ENCODE measurements around the gene USP25. TPM values are rescaled to one million over a fixed set of nuclear protein-coding genes. Genes with fewer than 3 reads are reported as not detected.
A peak's percentile ranks its signal among the peaks of the same experiment; 100 is the strongest.

USP25 gene
- total and polyA plus RNA-seq, 2 experiments from 2014 or later: 23.5 to 39.0 TPM

- TF ChIP-seq CTCF (IDR thresholded peaks at IDR 0.05; ENCODE audit: low read depth, low read length): no peak
- H3K4me1 ChIP-seq (ENCODE audit: low read depth): peaks cover 8% of the 10 kb centered on the region
- DNase-seq (ENCODE audit: low read depth in 1 of 2, low spot score in 1 of 2): no peak
- H3K27ac ChIP-seq: no peak overlapping the region
- H3K4me3 ChIP-seq: no peak overlapping the region
- H3K27me3 ChIP-seq: no peaks in the 10 kb centered on the region
- H3K9me3 ChIP-seq (ENCODE audit: low read depth): no peaks in the 10 kb centered on the region
- H3K36me3 ChIP-seq: peaks cover 6% of the 10 kb centered on the region
These were observed 38.3 kb downstream of the USP25 start for GRCh38 chr21:15768045-15768601.

- H3K27me3 ChIP-seq: no peaks in the 10 kb centered on the region
- H3K36me3 ChIP-seq: peaks cover 6% of the 10 kb centered on the region
- H3K4me1 ChIP-seq (ENCODE audit: low read depth): peaks cover 8% of the 10 kb centered on the region
- no peaks in the 10 kb centered on the region for H3K9me3 ChIP-seq (ENCODE audit: low read depth)
- no peak for TF ChIP-seq CTCF (IDR thresholded peaks at IDR 0.05; ENCODE audit: low read depth, low read length)
- DNase-seq (ENCODE audit: low read depth in 1 of 2, low spot score in 1 of 2): no peak
- no peak overlapping the region for H3K27ac ChIP-seq
- no peak overlapping the region for H3K4me3 ChIP-seq
These were observed 39.1 kb downstream of the USP25 start for GRCh38 chr21:15768853-15769252.

- Histone ChIP-seq H3K9me3 (ENCODE audit: low read depth) (no peaks in the 10 kb centered on the region), H3K4me1 (ENCODE audit: low read depth) (peaks cover 8% of the 10 kb centered on the region), H3K27me3 (no peaks in the 10 kb centered on the region), H3K27ac (no peak overlapping the region), H3K4me3 (no peak overlapping the region), H3K36me3 (peaks cover 6% of the 10 kb centered on the region)
- no peak for TF ChIP-seq CTCF (IDR thresholded peaks at IDR 0.05; ENCODE audit: low read depth, low read length)
- DNase-seq (ENCODE audit: low read depth in 1 of 2, low spot score in 1 of 2): no peak
These were observed 41.5 kb downstream of the USP25 start for GRCh38 chr21:15771311-15771710.

- Histone ChIP-seq H3K9me3 (ENCODE audit: low read depth) (no peaks in the 10 kb centered on the region), H3K27ac (no peak overlapping the region), H3K36me3 (peaks cover 6% of the 10 kb centered on the region), H3K4me1 (ENCODE audit: low read depth) (no peaks in the 10 kb centered on the region), H3K27me3 (no peaks in the 10 kb centered on the region), H3K4me3 (no peak overlapping the region)
- TF ChIP-seq CTCF (IDR thresholded peaks at IDR 0.05; ENCODE audit: low read depth, low read length): no peak
- DNase-seq (ENCODE audit: low read depth in 1 of 2, low spot score in 1 of 2): no peak
These were observed 42.9 kb downstream of the USP25 start for GRCh38 chr21:15772654-15773053.

- peaks cover 3% of the 10 kb centered on the region for H3K36me3 ChIP-seq
- DNase-seq (ENCODE audit: low read depth in 1 of 2, low spot score in 1 of 2): peak in 1 of 2 donors; percentile 60
- H3K9me3 ChIP-seq (ENCODE audit: low read depth): no peaks in the 10 kb centered on the region
- TF ChIP-seq CTCF (IDR thresholded peaks at IDR 0.05; ENCODE audit: low read depth, low read length): no peak
- H3K27me3 ChIP-seq: no peaks in the 10 kb centered on the region
- H3K4me1 ChIP-seq (ENCODE audit: low read depth): no peaks in the 10 kb centered on the region
- no peak overlapping the region for H3K27ac ChIP-seq
- H3K4me3 ChIP-seq: no peak overlapping the region
These were observed 44.8 kb downstream of the USP25 start for GRCh38 chr21:15774590-15774989.
